Right renal cortex interstitium (tissue), 3 donors: ENCODE data around the gene GATA5. TPM values are rescaled to one million over a fixed set of nuclear protein-coding genes. Genes with fewer than 3 reads are reported as not detected.
A peak's percentile ranks its signal among the peaks of the same experiment; 100 is the strongest.
"Not testable (repeated sequence)": the region's sequence is repeated elsewhere in the genome, so short reads cannot be mapped to it uniquely, and the experiment has no call there.

Source experiments
- DNase-seq, 3 donors: peaks; one replicate each; pipeline ENCODE4 v3.0.0-alpha.2; 2013; ENCODE audit warnings: low read depth in 3 of 3, low spot score in 2 of 3
- polyA plus RNA-seq, 3 donors: library from polyadenylated mRNA; unstranded; fragments of 120-200 nt; gene quantifications; one replicate each; pipeline ENCODE4 v1.2.1, GENCODE V29; 2013; ENCODE audit not compliant: insufficient read length in 3 of 3

GATA5 gene
- polyA plus RNA-seq, 3 donors, result 5.4 to 7.0 (median 5.5) TPM

- no peak for DNase-seq
These were observed 41.9 kb downstream of the GATA5 start for GRCh38 chr20:62433658-62434497.

- DNase-seq, result no peak
These were observed 44.8 kb downstream of the GATA5 start for GRCh38 chr20:62430866-62431447.

DNA sequence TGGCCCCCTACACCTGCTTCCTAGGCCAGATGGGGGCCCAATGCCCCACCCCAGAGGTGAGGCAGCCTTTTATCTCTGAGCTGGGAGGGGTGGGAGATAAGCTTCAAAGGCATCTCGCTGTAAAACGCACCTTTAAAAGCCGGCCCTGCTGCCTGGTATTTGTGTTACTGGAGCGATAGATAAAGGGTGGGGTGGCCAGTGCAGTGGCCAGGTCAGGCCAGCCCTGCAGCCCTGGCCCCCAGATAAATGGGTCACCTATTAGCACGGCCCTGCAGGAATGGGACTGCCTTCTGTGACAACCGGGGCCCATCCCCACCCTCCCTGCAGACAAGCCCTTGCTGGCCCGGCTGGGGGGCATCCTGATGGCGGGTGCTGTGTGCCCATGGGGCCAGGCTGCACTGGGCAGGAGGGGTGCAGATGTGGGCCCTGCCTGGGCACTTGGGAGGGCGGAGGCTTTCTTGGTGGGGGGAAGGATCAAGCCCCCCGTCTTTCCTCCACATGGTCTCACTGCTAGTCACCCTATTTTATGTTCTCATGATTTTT is 45.4 kb downstream of the GATA5 start:
- no peak for DNase-seq

DNA sequence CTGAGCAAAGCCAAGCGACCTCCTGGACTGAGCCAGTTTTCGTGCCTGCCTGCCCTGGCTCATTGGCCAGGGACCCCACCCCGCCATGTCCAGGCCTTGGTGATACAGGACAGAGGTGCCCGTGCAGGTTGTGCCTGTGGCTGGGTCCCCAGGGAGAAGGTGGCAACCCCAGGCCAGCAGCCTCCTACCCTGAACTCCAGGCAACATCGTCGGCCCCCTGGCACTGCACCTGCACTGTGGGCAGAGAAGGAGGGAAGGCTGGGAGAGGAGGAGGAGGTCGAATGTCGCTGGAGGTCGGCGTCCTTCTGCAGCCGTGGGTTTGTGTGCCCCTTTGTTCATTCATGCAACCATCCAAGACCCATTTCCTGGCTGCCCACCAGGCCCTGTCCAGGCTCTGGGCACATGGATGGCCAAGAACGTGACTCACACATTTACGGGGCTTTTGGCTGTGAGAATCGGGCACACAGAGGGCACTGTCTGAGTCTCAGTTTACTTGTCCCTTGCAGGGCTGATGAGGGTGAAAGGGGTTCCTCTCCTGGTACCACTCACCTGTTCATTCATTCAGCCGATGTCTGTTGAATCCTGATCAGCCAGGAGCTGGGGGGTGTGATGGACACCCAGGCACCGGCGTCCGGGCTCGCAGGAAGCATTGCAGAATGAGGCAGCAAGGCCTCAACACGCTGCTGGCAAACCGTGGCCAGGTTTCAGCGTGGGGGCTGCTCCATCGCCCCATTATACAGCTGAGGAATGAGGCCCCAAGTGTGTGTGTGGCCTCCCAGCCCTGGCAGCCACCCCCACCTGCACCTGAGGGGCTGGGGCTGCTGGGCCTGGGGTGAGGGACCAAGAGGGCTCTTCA is 46.1 kb downstream of the GATA5 start:
- no peak for DNase-seq

GRCh38 chr20:62428396-62429295 is 47.1 kb downstream of the GATA5 start:
- no peak for DNase-seq

GRCh38 chr20:62428002-62428372 is 47.8 kb downstream of the GATA5 start:
- DNase-seq, result no peak

- DNase-seq, result peak in 2 of 3 donors; percentile 55 to 73
These were observed 48.4 kb downstream of the GATA5 start, which contains the start of gene RBBP8NL for GRCh38 chr20:62427172-62428001. Gene RBBP8NL (minus strand): TSS chr20:62427539. CDS start chr20:62419647, 7,892 bp downstream.

GRCh38 chr20:62426699-62427131 is 49.1 kb downstream of the GATA5 start:
- no peak for DNase-seq

DNA sequence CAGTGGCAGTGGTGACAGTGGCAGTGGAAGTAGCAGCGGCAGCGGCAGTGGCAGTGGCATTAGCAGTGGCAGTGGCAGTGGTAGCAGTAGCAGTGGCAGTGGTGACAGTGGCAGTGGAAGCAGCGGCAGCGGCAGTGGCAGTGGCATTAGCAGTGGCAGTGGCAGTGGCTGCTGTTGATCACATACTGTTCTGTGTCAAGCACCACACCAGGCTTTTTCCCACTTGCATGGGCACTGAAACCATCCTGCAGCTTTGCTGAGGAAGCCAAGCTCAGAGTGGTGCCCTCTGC is 49.8 kb downstream of the GATA5 start:
- not testable (repeated sequence) for DNase-seq

GRCh38 chr20:62425281-62426058 is 50.3 kb downstream of the GATA5 start:
- DNase-seq, result no peak

DNA sequence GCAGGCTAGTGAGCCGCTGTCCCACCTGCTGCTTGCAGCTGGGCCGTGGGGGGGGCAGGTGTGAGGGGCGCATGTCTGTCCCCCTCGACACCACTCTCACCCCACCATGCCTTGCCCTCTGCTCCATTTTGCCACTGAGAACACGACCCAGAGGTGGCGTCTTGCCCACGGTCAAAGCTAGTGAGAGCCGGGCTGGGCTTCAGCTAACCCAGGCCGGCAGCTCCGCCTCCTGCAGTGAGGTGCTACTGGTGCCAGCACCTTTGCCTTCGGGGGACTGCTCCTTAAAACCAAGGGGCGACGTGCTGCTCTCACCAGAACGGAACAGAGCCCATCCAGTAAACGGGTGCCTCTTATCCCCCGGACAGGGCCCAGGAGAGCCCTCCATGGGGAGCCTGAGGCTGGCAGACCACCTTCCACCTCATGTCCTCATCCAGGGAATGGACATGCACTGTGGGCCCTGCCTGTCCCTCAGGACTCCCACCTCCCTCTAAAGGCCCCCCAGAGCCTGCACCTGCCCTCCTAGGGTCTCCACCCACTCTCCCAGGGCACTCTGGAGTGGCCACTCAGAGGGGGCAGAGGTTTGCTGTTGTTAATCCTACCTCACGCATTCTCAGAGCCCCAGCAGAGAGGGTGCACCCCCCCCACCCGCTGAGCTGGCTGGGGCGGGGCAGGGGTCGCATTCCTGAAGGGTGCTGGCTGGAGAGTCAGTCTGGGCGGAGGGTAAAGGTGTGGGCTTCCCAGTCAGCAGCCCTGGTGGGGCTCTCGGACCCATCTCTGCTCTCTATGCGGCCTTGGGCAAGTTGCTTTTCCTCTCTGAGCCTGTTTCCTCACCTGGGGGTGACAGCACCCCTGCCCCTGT is 51.3 kb downstream of the GATA5 start:
- DNase-seq, result no peak

- no peak for DNase-seq
These were observed 52.5 kb downstream of the GATA5 start for GRCh38 chr20:62423326-62423706.

DNA sequence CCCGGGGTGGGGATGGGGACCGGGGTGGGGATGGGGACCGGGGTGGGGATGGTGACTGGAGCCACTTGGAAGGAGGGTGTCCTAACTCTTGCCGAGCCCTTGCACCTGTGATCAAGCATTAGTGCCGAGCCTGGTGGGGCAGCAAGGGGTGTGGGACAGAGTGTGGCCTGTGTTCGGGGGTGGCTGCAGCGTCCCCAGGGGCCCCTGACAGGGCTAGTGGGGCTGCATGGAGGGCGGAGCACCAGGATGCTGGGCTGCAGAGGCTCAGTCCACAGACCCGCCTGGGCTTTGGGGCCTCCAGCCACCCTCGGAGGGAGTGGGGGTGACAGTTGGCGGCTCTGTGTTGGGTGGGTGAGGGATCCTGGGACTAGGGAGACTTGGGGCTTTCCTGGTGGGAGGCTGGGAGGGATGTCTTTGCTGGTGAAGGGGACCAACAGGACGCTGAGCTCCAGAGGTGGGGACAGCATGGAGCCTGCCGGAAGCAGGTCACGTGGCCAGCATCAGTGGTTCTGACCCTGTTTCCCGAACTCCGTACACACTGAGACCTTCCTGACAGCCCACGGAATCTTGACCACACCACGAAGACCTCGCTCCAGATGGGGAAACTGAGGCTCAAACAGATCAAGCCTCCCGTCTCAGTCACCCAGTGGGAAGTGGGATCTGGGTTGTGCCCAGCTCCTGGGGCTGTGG is 53.0 kb downstream of the GATA5 start:
- no peak for DNase-seq

DNA sequence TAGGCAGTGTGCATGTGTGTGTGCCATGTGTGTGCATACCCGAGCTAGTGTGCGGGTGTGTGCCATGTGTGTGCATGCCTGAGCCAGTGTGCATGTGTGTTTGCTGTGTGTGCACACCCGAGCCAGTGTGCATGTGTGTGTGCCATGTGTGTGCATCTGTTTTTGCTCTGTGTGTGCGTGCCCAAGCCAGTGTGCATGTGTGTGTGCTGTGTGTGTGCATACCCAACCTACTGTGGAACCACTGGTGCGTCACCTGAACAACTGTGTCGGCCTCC is 54.1 kb downstream of the GATA5 start:
- DNase-seq, result no peak

- DNase-seq, result no peak
These were observed 54.7 kb downstream of the GATA5 start for GRCh38 chr20:62420846-62421715.

DNA sequence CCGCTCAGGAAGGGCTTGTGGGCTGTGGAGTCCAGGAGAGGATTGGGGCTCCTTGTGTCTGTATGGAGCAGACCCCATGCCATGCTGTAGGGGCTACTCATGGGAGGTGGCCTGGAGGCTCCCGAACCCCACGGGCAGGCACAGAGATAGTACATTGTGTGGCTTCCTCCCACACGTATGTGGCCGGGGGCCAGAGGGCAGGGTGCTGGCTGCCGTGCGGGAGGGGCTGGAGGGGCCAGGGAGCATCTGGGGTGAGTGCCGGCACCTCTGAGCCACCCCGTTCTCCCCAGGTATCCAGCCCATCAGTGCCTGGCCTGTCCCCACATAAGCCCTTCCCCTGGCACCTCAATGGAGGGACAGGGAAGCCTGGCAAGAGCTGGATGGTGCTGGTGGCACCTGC is 56.0 kb downstream of the GATA5 start:
- DNase-seq, result no peak
